ENCODE measurements around the gene PRPF38B. TPM values are rescaled to one million over a fixed set of nuclear protein-coding genes. Genes with fewer than 3 reads are reported as not detected.
"Not testable (repeated sequence)": the region's sequence is repeated elsewhere in the genome, so short reads cannot be mapped to it uniquely, and the experiment has no call there.

The PRPF38B gene, protein sequence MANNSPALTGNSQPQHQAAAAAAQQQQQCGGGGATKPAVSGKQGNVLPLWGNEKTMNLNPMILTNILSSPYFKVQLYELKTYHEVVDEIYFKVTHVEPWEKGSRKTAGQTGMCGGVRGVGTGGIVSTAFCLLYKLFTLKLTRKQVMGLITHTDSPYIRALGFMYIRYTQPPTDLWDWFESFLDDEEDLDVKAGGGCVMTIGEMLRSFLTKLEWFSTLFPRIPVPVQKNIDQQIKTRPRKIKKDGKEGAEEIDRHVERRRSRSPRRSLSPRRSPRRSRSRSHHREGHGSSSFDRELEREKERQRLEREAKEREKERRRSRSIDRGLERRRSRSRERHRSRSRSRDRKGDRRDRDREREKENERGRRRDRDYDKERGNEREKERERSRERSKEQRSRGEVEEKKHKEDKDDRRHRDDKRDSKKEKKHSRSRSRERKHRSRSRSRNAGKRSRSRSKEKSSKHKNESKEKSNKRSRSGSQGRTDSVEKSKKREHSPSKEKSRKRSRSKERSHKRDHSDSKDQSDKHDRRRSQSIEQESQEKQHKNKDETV
- 31.0 TPM for total RNA-seq

DNA sequence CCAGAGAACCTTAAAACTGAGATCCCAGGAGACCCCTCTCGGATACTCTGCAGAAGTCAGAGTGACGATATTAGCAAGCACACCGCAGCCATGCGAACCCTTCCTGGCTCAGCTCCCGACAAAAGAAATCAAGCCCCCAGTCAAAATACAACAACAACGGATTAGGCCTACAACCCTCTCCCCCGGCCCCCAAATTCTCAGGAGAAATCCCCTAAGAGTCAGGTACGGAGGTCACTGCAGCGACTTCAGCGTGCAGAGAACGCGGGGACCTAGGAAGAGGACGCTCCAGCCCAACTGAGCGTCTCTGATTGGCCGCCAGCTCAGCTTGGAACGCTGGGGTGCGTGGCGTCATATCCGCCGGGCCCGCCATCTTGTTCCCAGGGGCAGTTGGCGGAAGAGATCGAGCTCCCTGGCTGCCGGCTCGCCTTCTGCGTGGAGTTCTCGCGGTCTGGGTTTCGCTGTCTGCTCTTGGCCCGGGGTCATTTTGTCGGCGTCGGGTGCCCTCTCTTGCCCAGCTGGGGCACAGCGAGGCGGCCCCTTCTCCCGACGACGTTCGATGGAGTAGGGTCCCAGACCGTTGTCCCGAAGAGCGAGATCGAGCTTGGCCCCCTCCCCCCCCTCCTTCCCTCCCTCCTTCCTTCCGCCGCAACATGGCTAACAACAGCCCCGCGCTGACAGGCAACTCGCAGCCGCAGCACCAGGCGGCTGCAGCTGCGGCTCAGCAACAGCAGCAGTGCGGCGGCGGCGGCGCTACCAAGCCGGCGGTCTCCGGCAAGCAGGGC is at the start of gene PRPF38B:
TSS of gene PRPF38B (plus strand) at position 369 of the 782 bp plus-strand sequence. CDS start at position 651, 282 bp downstream.
- DNase-seq (ENCODE audit: low read depth in 2 of 3, low spot score in 2 of 3): peak; percentile 89 to 96 (median 95)

DNA sequence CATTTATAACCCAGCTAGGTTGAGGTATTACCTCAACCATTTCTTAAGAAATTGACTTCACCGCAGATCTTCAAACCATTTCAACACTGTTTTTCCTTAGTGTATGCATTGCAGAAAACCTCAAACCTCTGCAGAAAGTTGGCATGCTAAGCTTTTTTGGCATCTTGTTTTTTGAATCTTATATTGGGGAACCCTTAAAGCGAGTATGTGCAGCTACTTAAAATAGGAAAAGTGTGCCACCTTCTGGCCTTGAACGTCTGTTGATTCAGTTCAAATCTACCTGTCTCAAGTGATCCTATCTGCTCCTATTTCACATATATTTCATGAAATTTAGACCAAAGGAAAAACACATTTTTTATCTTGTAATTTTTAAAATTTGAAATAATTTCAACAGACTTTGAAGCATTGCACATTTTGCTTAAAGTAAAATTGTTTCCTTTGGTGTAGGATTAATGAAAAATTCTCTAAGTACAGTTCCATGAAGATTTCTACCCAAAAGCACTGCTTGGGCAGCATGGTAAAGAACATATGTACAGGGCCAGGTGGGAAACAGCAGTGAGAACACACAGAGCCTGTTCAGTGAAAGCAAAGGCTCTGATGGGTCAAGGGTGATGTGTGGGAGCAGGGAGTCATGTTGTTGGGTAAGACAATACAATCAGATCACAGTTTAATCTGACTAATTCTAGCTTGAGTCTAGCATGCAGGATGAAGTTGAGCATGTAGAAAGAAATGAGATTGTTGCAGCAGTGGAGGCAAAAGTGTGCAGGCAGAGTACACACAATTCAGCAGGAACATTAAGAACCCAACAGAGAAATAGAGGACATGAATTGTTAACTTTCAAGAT is 48.4 kb upstream of the PRPF38B start:
- DNase-seq (ENCODE audit: low read depth in 2 of 3, low spot score in 2 of 3): peak in 2 of 3 donors; percentile 72 to 85

DNA sequence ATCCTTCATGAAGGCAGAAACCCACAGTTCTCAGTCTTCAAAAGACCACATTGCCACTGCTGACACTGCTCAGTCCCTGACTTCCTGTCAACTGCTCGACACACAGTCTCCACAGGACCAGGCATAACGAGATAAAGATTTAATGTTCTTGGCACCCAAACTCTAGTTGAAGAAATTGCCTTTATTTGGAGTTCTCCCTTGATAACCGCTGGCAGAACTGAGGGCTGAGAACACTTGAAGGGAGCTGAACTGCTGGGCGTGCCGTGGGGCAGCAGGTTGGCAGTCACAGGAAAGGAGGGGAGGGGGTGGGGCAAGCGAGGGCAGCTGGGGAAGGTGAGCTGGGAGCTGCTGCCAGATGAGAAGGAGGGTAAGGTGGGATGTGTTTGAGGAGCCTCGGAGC is 47.1 kb upstream of the PRPF38B start:
- DNase-seq (ENCODE audit: low read depth in 2 of 3, low spot score in 2 of 3): peak in 1 of 3 donors; percentile 90

DNA sequence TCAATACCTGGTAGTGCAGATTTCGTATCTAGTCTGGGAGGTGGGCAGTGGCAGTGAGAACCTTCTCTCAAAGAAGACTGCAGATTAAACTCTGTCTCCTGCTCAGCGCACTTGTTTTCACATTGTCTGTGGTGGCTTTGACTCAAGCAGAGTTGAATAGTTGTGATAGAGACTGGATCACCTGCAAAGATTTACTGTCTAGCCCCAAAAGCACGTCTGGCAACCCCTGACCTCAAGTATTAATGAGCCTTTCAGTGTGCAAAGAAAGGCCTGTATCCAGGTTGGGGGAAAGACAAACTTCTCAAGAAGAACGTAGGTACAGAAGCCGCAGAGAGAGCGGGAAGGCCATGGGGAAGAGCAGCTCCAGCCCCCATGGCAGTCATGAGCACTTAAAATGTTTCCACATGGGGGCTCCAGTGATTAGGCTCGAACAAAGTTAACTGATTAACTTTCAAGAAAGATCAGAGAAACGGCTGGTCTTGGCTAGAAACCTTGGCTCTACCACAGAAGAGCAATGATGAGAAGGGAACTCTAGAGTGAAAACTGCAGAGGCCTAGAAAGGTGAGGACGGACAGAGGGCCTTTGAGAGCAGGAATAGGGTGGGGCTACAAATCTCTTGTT is 46.4 kb upstream of the PRPF38B start:
- DNase-seq (ENCODE audit: low read depth in 2 of 3, low spot score in 2 of 3): no peak

DNA sequence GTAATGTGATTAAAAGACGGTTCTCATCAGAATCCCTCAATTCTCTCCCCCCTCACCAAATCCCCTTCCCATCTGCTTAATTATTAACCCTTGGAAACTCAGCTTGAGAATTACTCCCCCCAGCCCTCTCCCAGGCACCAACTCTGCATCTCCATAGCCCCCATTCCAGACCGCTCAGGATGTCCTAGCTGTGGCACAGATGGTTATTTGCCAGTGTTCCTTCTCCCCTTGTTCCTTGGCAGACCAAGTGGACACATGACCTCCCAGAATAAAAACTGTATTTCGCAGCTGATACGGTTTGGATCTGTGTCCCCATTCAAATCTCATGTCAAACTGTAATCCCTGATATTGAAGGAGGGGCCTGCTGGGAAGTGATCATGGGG is 45.9 kb upstream of the PRPF38B start:
- no peak for DNase-seq (ENCODE audit: low read depth in 2 of 3, low spot score in 2 of 3)

DNA sequence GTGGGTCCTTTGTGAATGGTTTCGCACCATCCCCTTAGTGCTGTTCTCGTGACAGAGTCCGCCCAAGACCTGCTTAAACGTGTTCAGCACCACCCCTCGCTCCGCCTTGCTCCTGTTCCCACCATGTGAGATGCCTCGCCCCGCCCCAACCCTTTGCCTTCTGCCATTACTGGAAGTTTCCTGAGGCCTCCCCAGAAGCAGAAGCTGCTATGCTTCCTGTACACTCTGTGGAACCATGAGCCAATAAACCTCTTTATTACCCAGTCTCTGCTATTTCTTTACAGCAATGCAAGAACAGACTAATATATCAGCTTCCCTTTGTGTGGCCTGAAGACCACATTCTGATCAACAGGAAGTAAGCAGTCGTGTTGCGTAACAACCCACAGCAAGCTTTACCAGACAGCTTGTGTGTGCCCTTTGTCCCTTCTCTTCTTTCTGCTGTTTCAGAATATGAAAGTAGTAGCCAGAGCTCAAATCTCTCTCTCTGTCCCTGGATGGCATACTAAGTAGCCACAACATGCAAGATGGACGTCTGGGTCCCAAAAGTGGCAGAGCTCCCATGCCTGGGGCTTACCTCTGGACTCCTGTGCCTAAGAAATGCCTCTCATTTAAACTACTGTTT is 45.4 kb upstream of the PRPF38B start:
- DNase-seq (ENCODE audit: low read depth in 2 of 3, low spot score in 2 of 3): peak; percentile 50 to 98 (median 92)

DNA sequence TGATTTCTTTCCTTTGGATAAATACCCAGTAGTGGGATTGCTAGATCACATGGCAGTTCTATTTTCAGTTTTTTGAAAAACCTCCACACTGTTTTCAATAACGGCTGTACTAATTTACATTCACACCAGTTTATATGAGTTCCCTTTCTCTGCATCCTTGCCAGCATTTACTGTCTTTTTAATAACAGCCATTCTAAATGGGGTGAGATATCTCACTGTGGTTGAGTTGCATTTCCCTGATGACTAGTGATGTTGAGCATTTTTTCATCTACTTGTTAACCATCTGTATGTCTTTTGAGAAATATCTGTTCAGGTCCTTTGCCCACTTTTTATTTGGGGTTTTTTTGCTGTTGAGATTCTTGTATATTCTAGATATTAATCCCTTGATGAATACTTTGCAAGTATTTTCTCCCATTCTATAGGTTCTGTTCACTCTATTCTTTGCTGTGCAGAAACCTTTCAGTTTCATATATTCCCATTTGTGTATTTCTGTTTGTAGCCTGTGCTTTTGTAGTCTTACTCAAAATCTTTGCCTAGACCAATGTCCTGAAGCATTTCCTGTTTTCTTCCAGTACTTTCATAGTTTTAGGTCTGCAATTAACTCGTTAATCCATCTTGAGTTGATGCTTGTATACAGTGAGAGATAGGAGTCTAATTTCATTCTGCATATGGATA is 38.5 kb upstream of the PRPF38B start:
- DNase-seq (ENCODE audit: low read depth in 2 of 3, low spot score in 2 of 3): peak in 1 of 3 donors; percentile 36

DNA sequence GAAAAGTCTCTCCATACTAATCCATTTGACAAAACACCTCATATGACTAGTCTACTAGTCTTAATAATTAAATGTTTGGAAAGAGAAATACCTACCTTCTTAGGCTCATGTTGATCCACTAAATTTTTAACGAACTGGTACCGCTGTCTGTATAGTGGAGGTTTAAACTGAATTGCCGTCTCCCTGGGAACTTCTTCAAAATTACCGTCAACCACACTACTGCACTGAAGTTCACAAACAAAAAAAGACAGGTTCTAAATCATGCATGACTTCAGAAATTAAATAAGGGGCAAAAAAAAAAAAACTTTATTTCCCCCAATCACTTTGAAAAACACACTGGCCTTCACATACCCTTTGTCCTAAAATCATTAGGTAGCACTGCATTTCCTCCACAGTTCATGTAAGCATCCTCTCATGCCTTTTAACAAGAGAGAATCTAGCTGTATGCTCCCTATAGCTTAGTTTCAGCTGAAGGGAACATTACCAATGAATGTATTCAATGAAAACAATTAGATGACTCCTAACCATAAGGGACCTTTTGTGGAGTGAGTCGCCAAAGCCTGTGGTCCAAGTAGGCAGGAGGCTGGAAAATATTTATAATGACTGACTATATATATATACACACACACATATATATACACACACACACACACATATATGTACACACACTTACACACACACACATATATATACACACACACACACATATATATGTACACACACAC is 34.6 kb upstream of the PRPF38B start:
- DNase-seq (ENCODE audit: low read depth in 2 of 3, low spot score in 2 of 3): peak in 1 of 3 donors; percentile 30

DNA sequence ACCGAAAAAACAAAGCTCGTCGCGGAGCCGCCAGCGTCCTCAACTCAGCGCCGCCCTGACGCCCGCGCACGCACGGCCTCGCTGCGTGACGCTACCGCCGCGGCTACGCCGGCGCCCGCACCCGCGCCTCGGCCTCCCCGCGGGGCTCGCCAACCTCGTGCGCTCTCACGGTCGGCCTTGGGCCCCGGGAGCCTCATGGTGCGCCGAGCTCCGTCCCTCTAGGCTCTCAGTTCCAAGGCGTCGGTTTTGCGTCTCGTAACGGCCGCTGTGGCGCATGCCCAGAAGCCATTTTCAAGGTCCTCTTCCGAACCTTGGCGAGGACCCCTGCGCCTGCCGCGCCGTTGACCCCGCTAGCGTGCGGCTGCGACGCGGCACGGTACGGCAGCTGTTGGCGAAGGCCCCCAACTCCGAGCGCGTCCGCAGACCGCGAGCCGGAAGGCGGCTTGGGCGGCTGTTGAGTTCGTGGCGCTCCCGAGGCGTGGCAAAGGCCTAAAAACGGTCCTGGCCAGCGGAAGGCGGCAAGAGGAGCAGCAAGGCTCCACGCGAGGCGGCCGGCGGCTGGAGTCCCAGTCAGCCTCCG is 31.0 kb upstream of the PRPF38B start, which contains the start of gene HENMT1:
TSS of gene HENMT1 (minus strand) at position 64 of the 580 bp plus-strand sequence. CDS start 1,209 bp downstream, outside the sequence.
- DNase-seq (ENCODE audit: low read depth in 2 of 3, low spot score in 2 of 3): peak; percentile 85 to 89 (median 88)

DNA sequence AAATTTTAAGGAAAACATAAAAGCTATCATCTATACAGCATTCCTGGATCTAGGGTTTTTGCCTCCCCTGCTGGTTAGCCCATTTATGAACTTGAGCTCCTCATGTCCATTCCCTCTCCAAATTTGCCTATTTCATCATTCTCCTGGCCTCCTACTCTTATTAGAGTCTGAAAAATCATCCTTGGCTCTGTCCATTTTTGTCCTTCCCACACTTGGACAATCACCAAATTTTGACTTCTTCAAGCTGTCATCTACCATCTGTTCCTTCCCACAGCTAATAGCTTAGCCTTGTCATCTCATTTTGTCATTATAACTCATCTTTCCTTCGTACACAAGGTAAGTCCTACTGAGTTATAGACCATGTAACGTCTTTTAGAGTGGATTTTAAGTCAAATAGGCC is 29.0 kb upstream of the PRPF38B start:
- DNase-seq (ENCODE audit: low read depth in 2 of 3, low spot score in 2 of 3): no peak

DNA sequence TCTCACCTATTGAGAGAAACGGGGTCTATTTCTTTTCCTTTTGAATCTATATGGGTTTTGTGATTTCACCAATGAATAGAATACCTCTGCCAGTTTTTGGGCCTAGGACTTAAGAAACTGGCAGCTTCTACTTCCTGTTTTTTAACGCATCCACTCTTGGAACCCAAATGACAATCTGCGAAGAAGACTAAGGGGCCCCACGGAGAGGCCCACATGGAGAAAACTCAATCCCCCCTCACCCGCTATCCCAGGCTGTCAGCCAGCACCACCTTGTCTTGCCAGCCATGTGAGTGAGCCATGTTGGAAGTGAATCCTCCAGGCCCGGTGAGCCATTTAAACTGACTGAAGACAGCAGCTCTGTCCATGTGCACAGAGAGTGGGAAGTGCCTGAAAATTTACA is 27.6 kb upstream of the PRPF38B start:
- DNase-seq (ENCODE audit: low read depth in 2 of 3, low spot score in 2 of 3): peak in 1 of 3 donors; percentile 50

DNA sequence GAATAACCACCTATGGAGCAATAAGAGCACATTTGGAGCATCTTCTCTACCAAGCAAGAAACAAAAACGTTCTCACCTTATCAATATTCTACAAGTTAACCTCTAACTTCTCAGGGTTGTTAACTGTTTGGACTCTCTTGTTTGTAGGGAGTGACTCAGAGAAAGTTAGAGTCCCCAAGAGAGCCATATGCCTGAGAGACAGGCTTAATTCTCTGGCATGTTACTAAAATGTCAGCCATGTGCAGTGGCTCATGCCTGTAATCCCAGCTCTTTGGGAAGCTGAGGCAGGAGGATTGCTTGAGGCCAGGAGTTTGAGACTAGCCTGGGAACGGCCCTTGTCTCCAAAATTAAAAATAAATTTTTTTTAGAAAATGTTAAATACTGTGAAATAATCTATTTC is 27.0 kb upstream of the PRPF38B start:
- no peak for DNase-seq (ENCODE audit: low read depth in 2 of 3, low spot score in 2 of 3)

DNA sequence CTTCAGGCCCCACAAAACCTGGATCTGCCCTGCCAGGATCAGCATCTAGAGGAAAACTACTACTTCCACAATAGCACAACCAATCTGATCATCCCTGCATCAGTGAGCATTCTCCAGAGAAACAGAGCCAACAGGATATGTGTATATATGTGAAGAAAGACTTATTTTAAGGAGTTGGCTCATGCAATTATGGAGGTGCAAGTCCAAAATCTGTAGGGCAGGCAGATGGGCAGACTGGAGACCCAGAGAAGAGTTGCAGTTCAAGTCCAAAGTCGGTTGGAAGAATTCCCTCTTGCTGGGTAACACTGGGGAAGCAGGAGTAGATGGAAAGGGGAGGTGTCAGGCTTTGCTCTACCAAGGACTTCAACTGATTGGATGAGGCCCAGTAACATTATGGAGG is 26.3 kb upstream of the PRPF38B start:
- no peak for DNase-seq (ENCODE audit: low read depth in 2 of 3, low spot score in 2 of 3)

DNA sequence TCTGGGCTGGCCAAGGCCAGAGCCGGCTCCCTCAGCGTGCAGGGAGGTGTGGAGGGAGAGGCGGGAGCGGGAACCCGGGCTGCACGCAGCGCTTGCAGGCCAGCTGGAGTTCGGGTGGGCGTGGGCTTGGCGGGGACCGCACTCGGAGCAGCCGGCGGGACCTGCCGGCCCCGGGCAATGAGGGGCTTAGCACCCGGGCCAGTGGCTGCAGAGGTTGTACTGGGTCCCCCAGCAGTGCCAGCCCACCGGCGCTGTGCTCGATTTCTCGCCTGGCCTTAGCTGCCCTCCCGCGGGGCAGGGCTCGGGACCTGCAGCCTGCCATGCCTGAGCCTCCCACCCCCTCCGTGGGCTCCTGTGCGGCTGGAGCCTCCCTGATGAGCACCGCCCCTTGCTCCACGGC is 24.7 kb upstream of the PRPF38B start:
- DNase-seq (ENCODE audit: low read depth in 2 of 3, low spot score in 2 of 3): not testable (repeated sequence)

DNA sequence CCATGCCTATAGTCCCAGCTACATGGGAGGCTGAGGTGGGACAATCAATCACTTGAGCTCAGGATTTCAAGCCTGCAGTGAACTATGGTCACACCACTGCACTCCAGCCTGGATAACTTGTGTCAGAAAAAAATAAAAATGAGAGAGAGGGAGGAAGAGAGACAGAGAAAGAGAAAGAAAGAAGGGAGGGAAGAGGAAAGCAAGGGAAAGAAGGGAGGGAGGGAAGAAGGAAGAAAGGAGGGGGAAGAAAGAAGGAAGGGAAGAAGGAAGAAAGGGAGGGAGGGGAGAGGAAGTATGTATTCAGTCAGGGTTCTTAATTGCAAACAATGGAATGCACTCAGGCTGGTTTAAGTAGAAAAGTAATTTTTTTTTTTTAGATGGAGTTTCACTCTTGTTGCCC is 23.3 kb upstream of the PRPF38B start:
- DNase-seq (ENCODE audit: low read depth in 2 of 3, low spot score in 2 of 3): no peak

DNA sequence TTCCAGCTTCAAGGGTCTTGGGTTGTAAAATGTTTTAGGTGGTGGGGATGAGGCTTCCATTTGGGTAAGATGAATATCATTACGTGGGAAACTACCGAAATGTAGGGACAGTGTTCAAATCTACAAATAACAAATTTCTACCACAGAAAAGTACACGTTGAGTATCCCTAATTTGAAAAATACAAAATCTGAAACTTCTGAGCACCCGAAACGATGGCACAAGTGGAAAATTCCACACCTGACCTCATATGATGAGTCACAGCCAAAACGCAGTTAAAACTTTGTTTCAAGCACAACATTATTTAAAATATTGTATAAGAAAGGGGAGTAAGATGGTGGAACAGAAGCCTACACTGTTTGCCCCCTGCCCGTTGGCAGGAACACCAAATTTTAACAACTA is 22.4 kb upstream of the PRPF38B start:
- no peak for DNase-seq (ENCODE audit: low read depth in 2 of 3, low spot score in 2 of 3)

DNA sequence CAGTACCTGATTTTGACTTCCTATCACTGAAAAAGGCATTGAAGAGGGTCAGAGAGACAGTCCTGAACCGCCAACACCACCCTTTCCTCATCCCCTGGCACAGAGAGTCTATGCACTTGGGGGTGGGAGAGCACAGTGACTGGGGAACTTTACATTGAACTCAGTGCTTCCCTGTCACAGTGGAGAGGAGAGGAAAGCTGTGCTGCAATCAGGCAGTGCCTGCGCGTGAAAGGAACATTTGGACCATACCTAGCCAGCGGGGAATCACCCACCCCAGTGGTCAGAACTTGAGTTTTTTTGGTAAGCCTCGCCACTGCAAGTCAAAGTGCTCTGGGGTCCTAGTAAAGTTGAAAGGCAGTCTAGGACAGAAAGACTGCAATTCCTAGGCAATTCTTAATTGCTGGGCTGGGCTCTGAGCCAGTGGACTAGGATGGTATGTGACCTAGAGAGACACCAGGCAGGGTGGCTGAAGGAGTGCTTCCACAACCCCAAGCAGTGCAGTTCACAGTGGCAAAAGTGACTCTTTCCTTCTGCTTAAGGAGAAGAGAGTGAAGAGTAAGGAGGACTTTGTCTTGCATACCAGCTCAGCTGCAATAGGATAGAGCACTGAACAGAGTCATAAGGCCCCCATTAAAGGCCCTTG is 21.9 kb upstream of the PRPF38B start:
- no peak for DNase-seq (ENCODE audit: low read depth in 2 of 3, low spot score in 2 of 3)

Measured in hematopoietic multipotent progenitor cell (in vitro differentiated cells).